ENCODE results near the gene ZBTB7B. TPM values are rescaled to one million over a fixed set of nuclear protein-coding genes. Genes with fewer than 3 reads are reported as not detected.

The ZBTB7B gene
- total and polyA plus RNA-seq, 9 of the 15 experiments (the other 6 are each of a cell fraction or from before 2014, with no cell fraction given), result 0.04 to 46.5 (median 15.2) TPM

DNA sequence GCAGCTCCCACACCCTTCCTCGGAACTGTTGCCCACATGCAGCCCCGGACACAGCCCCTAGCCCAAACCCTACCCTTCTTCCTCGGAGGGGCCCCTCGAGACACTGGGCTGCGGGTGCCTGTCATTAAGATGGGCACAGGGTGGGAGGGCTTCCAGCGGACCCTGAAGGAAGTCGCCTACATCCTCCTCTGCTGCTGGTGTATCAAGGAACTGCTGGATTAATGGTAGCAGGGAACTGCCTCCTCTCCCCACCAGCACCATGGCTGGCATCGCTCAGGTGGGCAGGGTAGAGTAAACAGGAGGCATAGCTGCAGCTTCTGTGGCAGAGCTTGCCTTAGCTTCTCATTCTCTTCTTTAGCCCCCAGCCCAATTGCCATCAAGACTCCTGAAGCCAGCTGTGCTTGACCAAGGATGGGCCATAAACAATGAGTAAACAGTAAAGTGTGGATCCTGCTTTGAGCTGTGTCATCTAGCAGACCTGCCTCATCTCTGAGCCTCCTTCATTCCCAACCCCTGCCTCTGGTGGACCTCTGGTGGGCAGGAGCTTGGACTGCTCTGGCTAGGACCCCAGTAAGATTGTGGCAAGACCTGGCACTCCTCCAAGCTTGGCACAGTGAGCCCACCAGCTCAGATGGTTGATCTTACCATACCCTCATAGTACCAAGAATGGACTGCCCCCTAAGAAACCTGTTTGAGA lies 8.9 kb upstream of the ZBTB7B start, which contains the start of gene LENEP (continued):
- TF ChIP-seq, protein P1, sequence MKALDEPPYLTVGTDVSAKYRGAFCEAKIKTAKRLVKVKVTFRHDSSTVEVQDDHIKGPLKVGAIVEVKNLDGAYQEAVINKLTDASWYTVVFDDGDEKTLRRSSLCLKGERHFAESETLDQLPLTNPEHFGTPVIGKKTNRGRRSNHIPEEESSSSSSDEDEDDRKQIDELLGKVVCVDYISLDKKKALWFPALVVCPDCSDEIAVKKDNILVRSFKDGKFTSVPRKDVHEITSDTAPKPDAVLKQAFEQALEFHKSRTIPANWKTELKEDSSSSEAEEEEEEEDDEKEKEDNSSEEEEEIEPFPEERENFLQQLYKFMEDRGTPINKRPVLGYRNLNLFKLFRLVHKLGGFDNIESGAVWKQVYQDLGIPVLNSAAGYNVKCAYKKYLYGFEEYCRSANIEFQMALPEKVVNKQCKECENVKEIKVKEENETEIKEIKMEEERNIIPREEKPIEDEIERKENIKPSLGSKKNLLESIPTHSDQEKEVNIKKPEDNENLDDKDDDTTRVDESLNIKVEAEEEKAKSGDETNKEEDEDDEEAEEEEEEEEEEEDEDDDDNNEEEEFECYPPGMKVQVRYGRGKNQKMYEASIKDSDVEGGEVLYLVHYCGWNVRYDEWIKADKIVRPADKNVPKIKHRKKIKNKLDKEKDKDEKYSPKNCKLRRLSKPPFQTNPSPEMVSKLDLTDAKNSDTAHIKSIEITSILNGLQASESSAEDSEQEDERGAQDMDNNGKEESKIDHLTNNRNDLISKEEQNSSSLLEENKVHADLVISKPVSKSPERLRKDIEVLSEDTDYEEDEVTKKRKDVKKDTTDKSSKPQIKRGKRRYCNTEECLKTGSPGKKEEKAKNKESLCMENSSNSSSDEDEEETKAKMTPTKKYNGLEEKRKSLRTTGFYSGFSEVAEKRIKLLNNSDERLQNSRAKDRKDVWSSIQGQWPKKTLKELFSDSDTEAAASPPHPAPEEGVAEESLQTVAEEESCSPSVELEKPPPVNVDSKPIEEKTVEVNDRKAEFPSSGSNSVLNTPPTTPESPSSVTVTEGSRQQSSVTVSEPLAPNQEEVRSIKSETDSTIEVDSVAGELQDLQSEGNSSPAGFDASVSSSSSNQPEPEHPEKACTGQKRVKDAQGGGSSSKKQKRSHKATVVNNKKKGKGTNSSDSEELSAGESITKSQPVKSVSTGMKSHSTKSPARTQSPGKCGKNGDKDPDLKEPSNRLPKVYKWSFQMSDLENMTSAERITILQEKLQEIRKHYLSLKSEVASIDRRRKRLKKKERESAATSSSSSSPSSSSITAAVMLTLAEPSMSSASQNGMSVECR (CRISPR knock-in tag; IDR thresholded peaks at IDR 0.05), result no peak
- TF ChIP-seq ELF4 (CRISPR knock-in tag; IDR thresholded peaks at IDR 0.05) (no peak), ZNF146 (CRISPR knock-in tag; IDR thresholded peaks at IDR 0.05; ENCODE audit: unreplicated experiment) (no peak), DNMT1 (IDR thresholded peaks at IDR 0.05) (no peak), RBM15 (IDR thresholded peaks at IDR 0.05; ENCODE audit: insufficient read depth, low read length) (no peak), EZH2 (IDR thresholded peaks at IDR 0.05; ENCODE audit: borderline replicate concordance, low read depth, low read length) (no peak), NFYB (IDR thresholded peaks at IDR 0.05; ENCODE audit: extremely low read depth, insufficient read length) (no peak), ZNF282 (CRISPR knock-in tag; IDR thresholded peaks at IDR 0.05) (no peak), U2AF2 (optimal IDR thresholded peaks at IDR 0.05; ENCODE audit: low read depth, low read length) (no peak), ZKSCAN3 (CRISPR knock-in tag; IDR thresholded peaks at IDR 0.05) (no peak), BACH1 (tag; IDR thresholded peaks at IDR 0.05) (no peak), HLTF (IDR thresholded peaks at IDR 0.05) (no peak), CHCHD3 (CRISPR knock-in tag; IDR thresholded peaks at IDR 0.05) (no peak), SP1 (CRISPR knock-in tag; IDR thresholded peaks at IDR 0.05) (no peak), HDAC1 (IDR thresholded peaks at IDR 0.05) (0 out of 4 replicates have a peak, but pooled peaks of 1 of the 2 experiments have one; percentile 33), TAF7 (tag; IDR thresholded peaks at IDR 0.05) (no peak), SRSF9 (IDR thresholded peaks at IDR 0.05; ENCODE audit: borderline replicate concordance, low read depth, low read length) (no peak)
- TF ChIP-seq, protein P2, sequence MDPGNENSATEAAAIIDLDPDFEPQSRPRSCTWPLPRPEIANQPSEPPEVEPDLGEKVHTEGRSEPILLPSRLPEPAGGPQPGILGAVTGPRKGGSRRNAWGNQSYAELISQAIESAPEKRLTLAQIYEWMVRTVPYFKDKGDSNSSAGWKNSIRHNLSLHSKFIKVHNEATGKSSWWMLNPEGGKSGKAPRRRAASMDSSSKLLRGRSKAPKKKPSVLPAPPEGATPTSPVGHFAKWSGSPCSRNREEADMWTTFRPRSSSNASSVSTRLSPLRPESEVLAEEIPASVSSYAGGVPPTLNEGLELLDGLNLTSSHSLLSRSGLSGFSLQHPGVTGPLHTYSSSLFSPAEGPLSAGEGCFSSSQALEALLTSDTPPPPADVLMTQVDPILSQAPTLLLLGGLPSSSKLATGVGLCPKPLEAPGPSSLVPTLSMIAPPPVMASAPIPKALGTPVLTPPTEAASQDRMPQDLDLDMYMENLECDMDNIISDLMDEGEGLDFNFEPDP (CRISPR knock-in tag; IDR thresholded peaks at IDR 0.05), result no peak
- TF ChIP-seq, protein P3, sequence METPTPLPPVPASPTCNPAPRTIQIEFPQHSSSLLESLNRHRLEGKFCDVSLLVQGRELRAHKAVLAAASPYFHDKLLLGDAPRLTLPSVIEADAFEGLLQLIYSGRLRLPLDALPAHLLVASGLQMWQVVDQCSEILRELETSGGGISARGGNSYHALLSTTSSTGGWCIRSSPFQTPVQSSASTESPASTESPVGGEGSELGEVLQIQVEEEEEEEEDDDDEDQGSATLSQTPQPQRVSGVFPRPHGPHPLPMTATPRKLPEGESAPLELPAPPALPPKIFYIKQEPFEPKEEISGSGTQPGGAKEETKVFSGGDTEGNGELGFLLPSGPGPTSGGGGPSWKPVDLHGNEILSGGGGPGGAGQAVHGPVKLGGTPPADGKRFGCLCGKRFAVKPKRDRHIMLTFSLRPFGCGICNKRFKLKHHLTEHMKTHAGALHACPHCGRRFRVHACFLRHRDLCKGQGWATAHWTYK (CRISPR knock-in tag; IDR thresholded peaks at IDR 0.05), result 0 out of 2 replicates have a peak, but pooled peaks have one; percentile 16
- TF ChIP-seq, protein P4, sequence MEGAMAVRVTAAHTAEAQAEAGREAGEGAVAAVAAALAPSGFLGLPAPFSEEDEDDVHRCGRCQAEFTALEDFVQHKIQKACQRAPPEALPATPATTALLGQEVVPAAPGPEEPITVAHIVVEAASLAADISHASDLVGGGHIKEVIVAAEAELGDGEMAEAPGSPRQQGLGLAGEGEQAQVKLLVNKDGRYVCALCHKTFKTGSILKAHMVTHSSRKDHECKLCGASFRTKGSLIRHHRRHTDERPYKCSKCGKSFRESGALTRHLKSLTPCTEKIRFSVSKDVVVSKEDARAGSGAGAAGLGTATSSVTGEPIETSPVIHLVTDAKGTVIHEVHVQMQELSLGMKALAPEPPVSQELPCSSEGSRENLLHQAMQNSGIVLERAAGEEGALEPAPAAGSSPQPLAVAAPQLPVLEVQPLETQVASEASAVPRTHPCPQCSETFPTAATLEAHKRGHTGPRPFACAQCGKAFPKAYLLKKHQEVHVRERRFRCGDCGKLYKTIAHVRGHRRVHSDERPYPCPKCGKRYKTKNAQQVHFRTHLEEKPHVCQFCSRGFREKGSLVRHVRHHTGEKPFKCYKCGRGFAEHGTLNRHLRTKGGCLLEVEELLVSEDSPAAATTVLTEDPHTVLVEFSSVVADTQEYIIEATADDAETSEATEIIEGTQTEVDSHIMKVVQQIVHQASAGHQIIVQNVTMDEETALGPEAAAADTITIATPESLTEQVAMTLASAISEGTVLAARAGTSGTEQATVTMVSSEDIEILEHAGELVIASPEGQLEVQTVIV (CRISPR knock-in tag; IDR thresholded peaks at IDR 0.05; ENCODE audit: borderline replicate concordance), result no peak

Measured in K562 (cell line).